A549 treated with dexamethasone at 1 μM for 4 hours (cell line): ENCODE measurements around the gene FAM227A. TPM values are rescaled to one million over a fixed set of nuclear protein-coding genes. Genes with fewer than 3 reads are reported as not detected.

ENCODE experiments used
- total RNA-seq: library from RNA; stranded (reverse); fragments of 200-300 nt; extraction: Qiagen RNA extraction; gene quantifications from 5 replicates; pipeline ENCODE4 v1.2.3, GENCODE V29; 2022

Gene FAM227A
- total RNA-seq: 0.47 to 0.68 TPM (median 0.62 TPM) in 5 replicates

GRCh38 chr22:38656256-38657044 is at the start of gene FAM227A, which contains the start of gene CBY1:
TSS of gene FAM227A (minus strand) at chr22:38656392. CDS start at chr22:38650168, 6,224 bp downstream.
TSS of gene CBY1 (plus strand) at chr22:38656638. CDS start at chr22:38668055, 11,417 bp downstream.

GRCh38 chr22:38705235-38706100 is 49.3 kb upstream of the FAM227A start, which contains the start of gene GTPBP1:
TSS of gene GTPBP1 (plus strand) at chr22:38705944. CDS start at chr22:38705956, 12 bp downstream.

DNA sequence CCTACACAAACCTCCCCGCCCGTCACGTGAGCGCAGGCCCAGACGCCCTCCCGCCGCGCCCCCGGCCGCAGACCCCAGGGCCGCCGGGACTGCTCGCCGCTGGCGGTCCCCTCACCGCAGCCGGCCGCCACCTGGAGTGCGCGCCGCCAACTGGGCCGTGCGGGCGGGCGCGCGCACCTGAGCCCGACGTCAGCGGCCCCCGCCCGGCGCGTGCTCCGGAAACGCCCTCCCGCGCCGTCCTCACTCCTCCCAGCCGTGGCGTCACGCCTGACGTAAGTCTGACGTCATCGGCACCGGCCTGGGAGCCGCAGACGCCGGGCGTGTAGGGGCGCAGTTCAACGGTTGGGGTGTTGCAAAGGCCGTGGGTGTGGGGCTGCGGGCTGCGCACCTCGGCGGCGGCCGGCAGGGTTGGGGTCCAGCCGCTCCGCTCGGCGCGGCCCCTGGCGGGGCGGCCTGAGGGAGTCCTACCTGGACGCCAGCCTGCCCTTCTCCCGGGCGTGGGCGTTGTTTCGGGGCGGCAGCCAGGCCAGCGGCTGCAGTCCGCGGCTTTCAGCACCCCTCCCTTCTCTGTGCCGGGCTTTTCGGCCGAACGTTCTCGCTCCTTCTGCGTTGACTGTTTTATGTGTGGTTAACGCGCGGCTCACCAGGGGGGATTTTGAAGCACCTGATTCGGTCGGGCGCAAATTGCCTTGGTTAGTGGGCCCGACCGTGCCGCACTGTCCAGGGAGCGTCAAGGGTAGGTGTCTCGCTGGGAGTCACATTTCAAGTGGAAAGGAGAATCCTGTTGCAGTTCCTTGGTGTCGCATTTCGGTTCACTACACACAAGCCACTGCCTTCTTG is 44.8 kb upstream of the FAM227A start, which contains the start of gene JOSD1:
Gene JOSD1 (minus strand): TSS at position 155 of the 840 bp plus-strand sequence. CDS start 956 bp downstream, outside the sequence.

GRCh38 chr22:38681582-38682335 is 25.6 kb upstream of the FAM227A start, which contains the start of gene TOMM22:
TSS of gene TOMM22 (plus strand) at chr22:38681957. CDS start at chr22:38681979, 22 bp downstream.

GRCh38 chr22:38569972-38570778 is 86.0 kb downstream of the FAM227A start, which contains the start of gene DMC1:
TSS of gene DMC1 (minus strand) at chr22:38570183. CDS start at chr22:38568256, 1,927 bp downstream.

Other genes with a start within 250 kb of the FAM227A start
- gene KCNJ4, start 201.2 kb downstream of the FAM227A start, total RNA-seq: 0.72 to 1.2 TPM (median 0.81 TPM) in 5 replicates
- gene KDELR3, start 188.3 kb downstream of the FAM227A start, total RNA-seq: 19.3 to 21.4 TPM (median 20.7 TPM) in 5 replicates
- 77.5 to 121 TPM (median 113 TPM) in 5 replicates for gene DDX17, start 150.1 kb downstream of the FAM227A start, total RNA-seq
- 3.1 to 5.8 TPM (median 3.4 TPM) in 5 replicates for gene DMC1, start 86.2 kb downstream of the FAM227A start, total RNA-seq
- 14.6 to 16.1 TPM (median 15.0 TPM) in 5 replicates for gene CBY1, start 246 bp upstream of the FAM227A start, total RNA-seq
- gene TOMM22, start 25.6 kb upstream of the FAM227A start, total RNA-seq: 67.2 to 88.7 TPM (median 77.4 TPM) in 5 replicates
- 27.5 to 32.6 TPM (median 31.2 TPM) in 5 replicates for gene JOSD1, start 44.6 kb upstream of the FAM227A start, total RNA-seq
- 5.8 to 10.7 TPM (median 9.7 TPM) in 5 replicates for gene GTPBP1, start 49.6 kb upstream of the FAM227A start, total RNA-seq
- 24.5 to 40.5 TPM (median 38.6 TPM) in 5 replicates for gene SUN2, start 99.6 kb upstream of the FAM227A start, total RNA-seq
- gene DNAL4, start 137.8 kb upstream of the FAM227A start, total RNA-seq: 7.8 to 9.8 TPM (median 8.7 TPM) in 5 replicates
- 8.0 to 11.1 TPM (median 9.3 TPM) in 5 replicates for gene NPTXR, start 187.6 kb upstream of the FAM227A start, total RNA-seq
- gene CBX6, start 215.8 kb upstream of the FAM227A start, total RNA-seq: 21.0 to 32.5 TPM (median 30.6 TPM) in 5 replicates